KMS-11 (cell line): ENCODE data around the gene CLSTN1.

ENCODE experiments used
- H2AFZ ChIP-seq: fragments of 200-600 bp; sonication (generic); 2 replicates; pipeline ENCODE4 v1.6.1; 2016; ENCODE audit warnings: antibody characterized with exemption, mixed run types, low read depth
- H3K27ac ChIP-seq: fragments of 200-600 bp; sonication (generic); 2 replicates; pipeline ENCODE4 v1.6.1; 2016; ENCODE audit warnings: mild to moderate bottlenecking, mixed run types
- H3K27me3 ChIP-seq: fragments of 200-600 bp; sonication (generic); 2 replicates; pipeline ENCODE4 v1.6.1; 2017; ENCODE audit warnings: mild to moderate bottlenecking, low read depth, mixed run types, moderate library complexity; ENCODE audit not compliant: insufficient read depth
- H3K36me3 ChIP-seq: fragments of 200-600 bp; sonication (generic); 2 replicates; pipeline ENCODE4 v1.6.1; 2017; ENCODE audit warnings: mild to moderate bottlenecking, mixed run types; ENCODE audit not compliant: insufficient read depth
- H3K4me1 ChIP-seq: fragments of 200-600 bp; sonication (generic); 2 replicates; pipeline ENCODE4 v1.6.1; 2016; ENCODE audit warnings: mild to moderate bottlenecking, low read depth, mixed run types; ENCODE audit not compliant: poor library complexity, severe bottlenecking
- H3K4me2 ChIP-seq: fragments of 200-600 bp; sonication (generic); 2 replicates; pipeline ENCODE4 v1.7.0; 2016; ENCODE audit warnings: mild to moderate bottlenecking, mixed run types
- H3K4me3 ChIP-seq: fragments of 200-600 bp; sonication (generic); IDR thresholded peaks from 2 replicates; pipeline ENCODE4 v1.6.1; 2017; ENCODE audit warnings: low read depth, low read length, mixed read lengths; ENCODE audit not compliant: insufficient read depth
- H3K79me2 ChIP-seq: fragments of 200-600 bp; sonication (generic); 2 replicates; pipeline ENCODE4 v1.6.1; 2016; ENCODE audit warnings: low read depth, mixed run types; ENCODE audit not compliant: insufficient read depth
- H3K9ac ChIP-seq: fragments of 200-600 bp; sonication (generic); 2 replicates; pipeline ENCODE4 v1.6.1; 2016; ENCODE audit warnings: mild to moderate bottlenecking, mixed run types
- H4K20me1 ChIP-seq: fragments of 200-600 bp; sonication (generic); 2 replicates; pipeline ENCODE4 v1.6.1; 2016; ENCODE audit warnings: mild to moderate bottlenecking, mixed run types; ENCODE audit not compliant: insufficient read depth
- CTCF ChIP-seq: fragments of 200-600 bp; sonication (generic); conservative IDR thresholded peaks from 2 replicates; pipeline ENCODE4 v1.6.1; 2017; ENCODE audit warnings: low read depth, mild to moderate bottlenecking, antibody characterized with exemption, low read length, moderate library complexity, mixed read lengths

CLSTN1 gene

GRCh38 chr1:9711466-9712020 is 112.2 kb downstream of the CLSTN1 start:
- Histone ChIP-seq H3K79me2 (no peaks in the 10 kb centered on the region), H3K36me3 (no peaks in the 10 kb centered on the region), H3K27ac (no peak overlapping the region), H3K4me2 (no peak overlapping the region), H4K20me1 (no peaks in the 10 kb centered on the region), H3K4me1 (no peaks in the 10 kb centered on the region), H3K4me3 (no peak overlapping the region), H3K27me3 (no peaks in the 10 kb centered on the region), H3K9ac (no peak overlapping the region), H2AFZ (no peak overlapping the region)
- no peak for TF ChIP-seq CTCF

- Histone ChIP-seq H3K27me3 (no peaks in the 10 kb centered on the region), H3K4me1 (no peaks in the 10 kb centered on the region), H3K27ac (no peak overlapping the region), H3K36me3 (no peaks in the 10 kb centered on the region), H3K9ac (no peak overlapping the region), H3K4me3 (no peak overlapping the region), H3K4me2 (no peak overlapping the region), H3K79me2 (no peaks in the 10 kb centered on the region), H2AFZ (no peak overlapping the region), H4K20me1 (no peaks in the 10 kb centered on the region)
- TF ChIP-seq CTCF: no peak
Observed at GRCh38 chr1:9710037-9710436, 113.7 kb downstream of the CLSTN1 start.

GRCh38 chr1:9706178-9706577 is 117.6 kb downstream of the CLSTN1 start:
- Histone ChIP-seq H3K27me3 (no peaks in the 10 kb centered on the region), H3K9ac (no peak overlapping the region), H3K36me3 (no peaks in the 10 kb centered on the region), H4K20me1 (no peaks in the 10 kb centered on the region), H3K27ac (no peak overlapping the region), H3K4me1 (no peaks in the 10 kb centered on the region), H3K4me3 (no peak overlapping the region), H2AFZ (no peak overlapping the region), H3K79me2 (no peaks in the 10 kb centered on the region), H3K4me2 (no peak overlapping the region)
- TF ChIP-seq CTCF: no peak

GRCh38 chr1:9705337-9706093 is 118.2 kb downstream of the CLSTN1 start:
- Histone ChIP-seq H3K9ac (no peak overlapping the region), H3K27me3 (no peaks in the 10 kb centered on the region), H3K27ac (no peak overlapping the region), H3K79me2 (no peaks in the 10 kb centered on the region), H4K20me1 (no peaks in the 10 kb centered on the region), H3K4me3 (no peak overlapping the region), H3K36me3 (no peaks in the 10 kb centered on the region), H2AFZ (no peak overlapping the region), H3K4me1 (no peaks in the 10 kb centered on the region), H3K4me2 (no peak overlapping the region)
- no peak for TF ChIP-seq CTCF
